Stimulated activated CD8-positive, alpha-beta memory T cell treated with anti-CD3 and anti-CD28 coated beads, Interleukin-7, amount 100 ng/mL, for 1 hour (primary cell): Measurements from ENCODE around the gene LRP2.

Source experiments
- DNase-seq, 2 donors: peaks; one replicate each; pipeline ENCODE4 v3.0.0-alpha.2; 2020; ENCODE audit warnings: low read depth in 2 of 2

The LRP2 gene

DNA sequence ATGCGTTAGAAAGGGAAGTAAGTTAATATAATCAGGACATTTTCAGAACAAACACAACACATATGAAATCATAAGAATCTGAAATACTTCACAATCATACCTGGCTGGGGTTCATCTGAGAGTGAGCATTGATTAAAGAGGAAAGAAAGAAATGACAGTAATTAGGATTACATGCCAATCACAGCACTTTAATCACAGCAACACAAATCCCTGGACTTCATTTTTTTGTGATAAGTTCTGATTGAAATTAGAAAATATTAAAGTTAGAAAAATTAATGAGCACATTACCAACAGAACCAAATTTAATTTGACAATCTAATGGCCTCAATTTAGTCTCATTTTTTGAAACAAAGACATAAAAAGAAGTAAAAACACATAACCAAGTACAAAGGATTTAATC, 121.9 kb downstream of the LRP2 start:
- DNase-seq = no peak

DNA sequence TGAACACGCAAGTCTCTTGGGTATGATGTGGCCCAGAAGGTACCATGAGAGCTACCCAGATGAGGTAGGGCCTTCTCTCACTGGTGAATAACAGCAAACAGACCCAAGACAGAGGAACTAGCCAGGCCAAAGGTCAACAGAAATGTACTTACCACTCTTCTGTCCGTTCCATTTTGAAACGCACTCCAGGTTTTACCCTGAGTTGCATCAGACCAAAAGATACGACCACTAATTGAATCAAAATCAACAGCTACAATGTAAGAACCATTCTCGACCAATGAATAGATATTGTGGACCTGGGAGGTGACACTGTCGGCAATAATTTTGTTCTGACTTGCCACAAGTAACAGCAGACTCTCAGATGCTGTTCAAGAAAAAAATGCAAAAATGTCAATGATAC, 124.4 kb downstream of the LRP2 start:
- DNase-seq = no peak

DNA sequence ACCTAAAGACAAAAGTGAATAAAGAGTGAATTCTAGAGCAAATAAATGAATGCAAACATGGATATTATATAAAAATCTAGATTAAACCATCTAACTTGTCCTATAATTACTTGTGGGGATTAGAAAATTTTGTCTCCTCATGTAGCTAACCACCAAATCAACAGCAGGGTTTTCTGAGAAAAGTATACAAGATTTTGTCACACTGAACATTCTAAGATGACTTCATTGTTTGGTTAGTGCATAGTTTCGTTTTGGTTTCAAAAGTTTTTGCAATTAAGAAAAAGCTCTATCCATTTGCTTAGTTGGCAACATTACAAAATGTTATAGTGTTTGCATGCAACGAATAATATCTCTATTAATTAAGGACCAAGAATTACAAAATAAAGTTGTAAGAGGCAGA, 125.0 kb downstream of the LRP2 start:
- no peak for DNase-seq

DNA sequence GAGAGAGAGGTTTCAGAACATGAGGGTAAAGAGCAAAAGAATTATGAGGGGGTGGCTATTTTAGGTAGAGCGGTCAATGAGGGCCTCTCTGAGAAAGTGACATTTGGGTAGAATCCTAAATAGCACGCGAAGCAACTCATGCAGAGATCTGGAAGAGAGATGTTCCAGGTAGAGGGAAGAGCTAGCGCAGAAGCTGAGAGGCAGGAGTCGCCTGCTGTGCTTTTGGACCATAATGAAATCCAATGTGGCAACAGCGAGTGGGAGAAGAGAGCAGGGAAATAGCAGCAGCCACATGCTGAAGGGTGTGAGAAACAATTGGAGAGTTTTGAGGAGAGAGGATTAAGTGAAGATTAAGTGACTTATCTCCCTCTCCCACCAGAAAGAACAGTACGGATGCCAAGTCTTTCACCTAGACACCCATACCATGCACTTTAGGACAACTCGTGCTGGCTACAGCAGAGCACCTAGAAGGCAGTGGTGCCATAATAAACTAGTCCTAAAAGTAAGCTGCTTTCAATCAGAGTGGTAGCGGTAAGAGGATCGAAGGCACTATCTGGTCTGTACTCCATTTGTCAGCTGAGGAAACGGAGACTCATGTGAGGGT, 129.7 kb downstream of the LRP2 start:
- no peak for DNase-seq

DNA sequence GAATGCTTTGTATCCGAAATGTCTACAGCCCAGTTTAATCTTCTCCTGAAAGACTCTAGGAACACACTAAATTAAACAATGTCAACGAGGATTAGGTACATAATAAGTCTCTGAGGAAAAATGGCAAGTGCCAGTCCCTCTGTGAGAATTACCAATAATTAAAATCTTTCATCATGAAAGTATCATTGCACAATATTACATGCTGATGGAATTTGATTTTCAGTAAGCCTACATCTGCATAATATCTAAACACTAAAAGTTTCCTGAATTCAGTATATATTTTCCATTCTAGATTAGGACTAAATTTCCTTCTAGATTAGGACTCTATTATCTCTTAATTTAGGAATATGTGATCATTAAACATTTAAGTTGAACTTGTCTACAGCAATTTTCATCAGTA, 132.1 kb downstream of the LRP2 start:
- DNase-seq = no peak

DNA sequence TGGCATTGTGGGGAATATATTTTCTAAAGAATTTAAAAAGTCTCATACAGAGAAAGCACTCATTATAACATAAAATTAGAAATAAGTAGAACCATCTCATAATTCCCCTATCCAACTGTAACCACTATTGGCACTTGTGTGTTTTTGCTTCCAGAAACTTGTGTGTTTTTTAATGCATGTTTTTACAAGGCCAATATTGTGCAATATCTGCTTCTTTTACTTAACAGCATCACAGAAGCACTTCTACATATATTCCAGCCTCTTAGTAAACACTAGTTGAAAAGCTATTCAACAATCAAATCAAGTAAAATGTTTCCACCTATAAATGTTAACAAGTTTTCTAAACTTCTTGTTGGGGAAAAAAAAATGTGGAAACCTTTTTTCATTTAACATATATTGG, 132.7 kb downstream of the LRP2 start:
- no peak for DNase-seq

DNA sequence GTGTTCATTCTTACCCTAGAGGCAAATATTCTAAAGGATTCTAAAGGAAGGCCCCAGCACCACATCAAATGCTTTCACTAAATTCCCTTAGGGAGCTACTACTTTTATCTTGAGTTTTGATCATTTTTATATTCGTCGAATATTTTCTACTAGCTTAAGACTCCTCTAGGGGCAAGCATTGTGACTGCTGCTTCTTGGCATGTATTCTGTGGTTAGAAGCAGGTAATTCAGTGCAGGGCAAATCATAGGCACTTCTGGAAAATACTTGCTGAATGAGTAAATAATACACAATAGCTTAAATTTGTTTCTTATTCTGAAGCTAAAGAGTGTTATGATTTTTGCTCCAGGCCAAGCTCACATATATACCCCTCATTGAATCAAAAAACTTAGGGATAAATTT, 136.4 kb downstream of the LRP2 start:
- no peak for DNase-seq

DNA sequence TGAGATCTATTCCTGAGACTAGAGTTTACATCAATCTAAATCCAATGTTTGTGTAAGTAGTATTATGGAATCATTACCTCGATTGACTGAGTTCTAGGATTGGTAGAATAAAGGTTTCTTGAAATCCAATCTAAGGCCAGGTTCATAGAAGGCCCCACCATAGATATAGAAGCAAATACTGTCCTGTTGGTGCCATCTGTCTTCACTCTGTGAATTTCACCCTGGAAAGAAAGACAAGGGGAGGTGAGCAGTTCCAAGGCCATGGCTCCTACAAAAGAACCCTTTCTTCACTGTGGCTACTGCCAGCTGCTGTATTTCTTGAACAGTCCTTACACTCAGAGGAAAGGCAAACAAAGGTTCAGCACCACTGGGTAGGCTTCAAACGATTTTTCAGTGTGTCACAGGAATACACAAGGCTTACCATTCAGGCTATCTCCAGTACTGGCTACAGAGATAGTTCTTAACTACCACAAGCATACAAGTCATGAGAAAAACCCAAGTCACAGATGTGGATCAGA, 137.0 kb downstream of the LRP2 start:
- no peak for DNase-seq

DNA sequence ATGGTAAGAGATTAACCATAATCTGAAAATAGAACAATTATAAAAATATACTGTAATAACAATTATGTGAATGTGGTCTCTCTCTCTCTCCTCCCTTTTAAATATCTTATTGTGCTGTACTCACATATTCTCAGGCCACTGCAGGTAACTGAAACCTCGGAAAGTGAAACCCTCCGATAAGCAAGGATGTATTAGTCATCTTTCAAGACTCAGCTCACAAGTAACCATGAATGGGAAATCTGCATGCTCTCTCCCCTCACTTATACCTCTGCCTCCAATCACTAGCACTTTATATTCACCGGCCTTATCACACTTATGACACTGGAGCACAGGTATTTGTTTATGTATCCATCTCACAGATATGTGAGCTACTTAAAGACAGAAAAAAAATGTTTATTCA, 139.7 kb downstream of the LRP2 start:
- DNase-seq = no peak

DNA sequence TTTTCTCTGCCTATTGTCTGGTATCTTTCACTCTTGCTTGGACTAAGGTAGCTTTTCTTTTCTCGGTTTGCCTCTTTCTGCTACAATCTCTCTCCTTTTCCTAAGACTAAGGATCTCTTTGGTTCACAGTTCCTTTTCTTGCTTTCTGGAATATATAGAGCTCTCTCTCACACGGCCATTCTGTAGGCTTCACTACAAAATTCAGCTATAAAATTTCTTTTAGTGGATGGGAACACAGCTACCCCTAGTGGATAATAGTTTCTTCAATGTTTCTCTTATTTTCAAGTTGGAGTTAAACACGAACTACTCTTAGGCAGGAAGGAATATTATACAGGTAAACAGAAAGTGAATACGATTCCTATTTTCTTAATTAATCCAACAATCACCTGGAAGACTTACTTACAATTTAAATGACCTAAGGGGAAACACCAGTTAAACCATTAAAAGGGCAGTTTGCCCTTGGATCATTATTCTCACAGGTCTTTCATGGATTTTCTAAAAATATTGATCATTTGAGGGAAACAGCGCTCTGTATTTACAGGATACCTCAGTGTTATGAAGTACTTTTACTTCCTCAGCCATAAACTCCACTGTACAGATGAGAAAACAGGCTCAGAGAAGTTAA, 140.5 kb downstream of the LRP2 start:
- no peak for DNase-seq

DNA sequence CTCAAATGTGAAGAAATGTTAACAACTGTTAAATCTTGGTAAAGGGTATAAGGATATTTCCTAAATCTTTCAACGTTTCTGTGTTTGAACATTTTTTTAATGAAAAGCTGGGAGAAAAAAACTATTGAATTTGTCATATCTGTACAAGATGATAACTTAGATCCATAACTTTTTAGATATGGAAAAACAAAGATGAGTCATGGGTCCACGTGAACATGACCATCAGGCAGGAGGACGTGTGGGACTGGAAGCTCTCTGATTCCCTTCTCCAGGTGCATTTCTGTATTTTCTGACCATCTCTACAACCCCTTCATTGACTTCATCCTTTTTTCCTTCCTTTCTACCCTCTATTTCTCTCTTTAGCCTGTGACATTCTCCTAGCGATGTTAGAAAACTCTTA, 151.4 kb downstream of the LRP2 start:
- no peak for DNase-seq

DNA sequence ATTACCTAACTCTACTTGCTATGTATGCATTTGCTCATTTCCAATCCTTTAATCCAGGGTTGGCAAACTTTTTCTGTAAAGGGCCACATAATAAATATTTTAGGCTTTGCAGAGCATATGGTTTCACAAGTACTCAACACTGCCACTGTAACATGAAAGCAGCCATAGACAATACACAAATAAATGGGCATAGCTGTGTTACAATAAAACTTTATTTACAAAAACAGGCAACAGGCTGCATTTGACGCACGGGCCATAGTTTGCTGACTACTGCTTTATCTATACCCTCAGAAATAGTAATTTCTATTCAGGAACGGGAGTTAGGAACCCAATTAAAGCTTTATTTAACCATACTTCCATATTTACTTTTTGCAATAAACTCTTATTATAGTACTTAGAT, 154.3 kb downstream of the LRP2 start:
- DNase-seq = no peak

DNA sequence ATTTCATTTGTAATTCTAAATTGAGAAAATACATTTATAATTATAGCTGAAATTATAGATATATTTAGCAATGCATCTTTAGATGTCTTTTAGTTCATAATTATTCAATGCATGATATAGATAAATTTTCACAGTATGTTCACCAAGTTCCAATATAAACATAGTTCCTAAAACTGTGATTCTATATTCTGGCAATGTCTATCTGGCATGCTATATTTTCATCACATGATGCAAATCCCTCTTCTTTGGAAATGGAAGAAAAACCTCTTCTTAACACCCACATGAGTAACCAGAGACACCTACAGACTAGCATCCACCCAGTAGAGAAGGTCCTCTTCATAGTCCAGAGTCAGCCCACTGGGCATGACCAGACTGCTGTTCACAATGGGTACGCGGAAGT, 157.2 kb downstream of the LRP2 start:
- no peak for DNase-seq

DNA sequence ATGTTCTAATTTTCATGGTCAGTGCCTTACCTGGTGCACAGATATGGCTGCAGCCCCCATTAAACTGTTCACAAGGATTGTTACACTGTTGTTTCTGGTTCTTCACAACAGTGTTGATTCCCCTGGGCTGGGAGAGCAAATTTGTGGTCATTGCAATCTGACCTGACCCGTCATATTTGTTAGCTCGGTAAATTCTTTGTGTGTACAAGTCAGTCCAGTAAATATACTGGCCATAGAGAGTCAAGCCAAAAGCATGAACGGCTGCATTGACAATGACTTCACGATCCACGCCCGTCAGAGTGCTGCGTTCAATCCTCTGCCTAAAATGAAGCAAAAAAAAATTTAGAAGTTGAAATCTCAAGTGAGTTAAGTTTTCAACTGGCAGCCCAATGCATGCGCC, 158.4 kb downstream of the LRP2 start:
- DNase-seq = no peak

DNA sequence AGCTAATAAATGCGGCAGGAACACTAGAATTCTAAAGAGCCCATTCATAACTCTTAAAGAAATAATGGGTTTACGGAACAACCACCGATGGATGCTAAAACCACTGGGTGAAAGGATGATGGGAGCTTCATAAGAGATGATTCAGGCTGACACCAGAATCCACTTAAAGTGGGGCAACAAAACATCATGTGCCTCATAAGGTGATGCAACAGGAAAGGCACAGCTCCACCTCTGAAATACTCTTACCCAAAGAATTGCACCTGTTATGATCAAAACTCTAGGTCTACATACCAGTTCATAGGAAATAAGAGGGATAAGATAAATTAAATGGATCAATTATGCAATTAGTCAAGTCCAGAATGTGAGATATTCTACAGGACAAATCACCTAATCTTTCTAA, 161.6 kb downstream of the LRP2 start:
- DNase-seq = no peak

DNA sequence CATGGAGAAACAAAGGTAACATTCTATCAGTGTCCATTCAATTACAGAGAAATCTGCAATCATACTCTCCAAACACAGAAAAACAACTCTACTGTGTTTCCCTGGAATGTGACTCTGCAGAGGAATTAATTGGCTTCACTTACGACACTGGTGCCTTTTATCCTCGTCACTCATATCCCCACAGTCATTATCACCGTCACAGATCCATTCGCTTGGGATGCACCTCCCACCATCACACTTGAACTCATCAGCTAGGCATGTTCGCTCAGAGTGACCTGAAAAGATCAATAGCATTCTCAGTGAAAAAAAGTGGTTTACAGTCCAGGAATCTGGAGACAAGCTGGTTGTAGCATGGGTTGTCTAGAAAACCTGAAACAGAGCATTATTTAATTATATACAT, 168.7 kb downstream of the LRP2 start:
- no peak for DNase-seq

DNA sequence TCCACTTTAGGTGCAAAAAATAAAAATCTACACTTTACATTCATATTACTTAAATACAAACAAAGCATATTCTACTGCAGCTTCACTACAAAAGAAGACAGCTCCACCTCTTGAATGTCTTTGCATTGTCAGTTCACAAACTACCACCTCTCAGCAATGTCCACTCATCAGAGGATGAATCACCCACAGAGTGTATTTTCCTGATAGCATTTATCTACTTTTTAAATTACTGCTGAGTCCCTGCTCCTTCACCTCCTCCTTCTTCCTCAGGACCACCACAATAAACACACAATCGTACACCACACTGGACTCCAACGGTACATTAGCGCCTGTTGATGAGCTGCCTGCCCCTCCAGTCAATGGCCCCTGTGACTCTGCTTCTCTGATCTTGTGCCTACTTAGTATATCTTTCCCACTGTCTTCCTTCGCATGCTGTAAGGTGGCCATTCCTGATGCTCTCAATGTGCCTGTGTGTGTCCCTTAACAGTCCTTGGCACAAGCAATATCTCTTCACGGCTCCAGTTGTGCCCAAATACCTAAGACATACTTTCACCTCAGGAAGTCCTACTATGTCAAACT, 172.0 kb downstream of the LRP2 start:
- no peak for DNase-seq

DNA sequence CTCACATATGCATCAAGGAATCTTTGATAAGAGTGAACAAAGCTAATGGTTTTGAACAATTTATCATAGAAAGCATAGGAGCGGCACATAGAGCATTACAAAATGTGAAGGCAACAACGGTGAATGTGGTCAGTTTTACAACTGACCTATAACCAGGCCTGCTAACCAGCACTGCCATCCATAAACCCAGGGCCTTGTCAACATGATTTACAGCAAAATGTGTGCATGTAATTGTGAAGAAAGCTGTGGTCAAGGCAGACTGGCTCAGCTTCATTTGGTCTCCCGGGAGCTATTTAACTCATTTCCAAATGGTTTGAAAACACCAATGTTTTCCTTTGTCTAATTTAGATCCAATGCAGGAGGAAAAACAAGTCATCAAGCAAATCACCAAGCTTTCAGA, 173.2 kb downstream of the LRP2 start:
- no peak for DNase-seq

DNA sequence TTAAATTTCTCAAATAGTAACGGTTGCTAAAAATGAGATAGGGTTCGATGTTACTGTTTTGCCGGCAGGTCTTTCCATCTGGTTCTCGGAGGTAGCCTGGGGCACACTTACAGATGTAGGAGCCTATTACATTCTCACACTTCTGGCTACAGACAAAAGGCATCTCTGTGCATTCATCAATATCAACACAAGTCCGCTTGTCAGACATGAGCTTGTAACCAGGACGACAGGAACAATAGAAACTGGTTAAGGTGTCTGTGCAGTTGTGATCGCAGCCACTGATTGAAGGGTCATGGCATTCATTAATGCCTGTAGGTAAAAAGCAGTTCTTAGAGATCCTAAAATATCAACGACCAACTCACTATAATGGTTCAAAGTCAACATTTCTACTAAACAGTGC, 176.6 kb downstream of the LRP2 start:
- no peak for DNase-seq

DNA sequence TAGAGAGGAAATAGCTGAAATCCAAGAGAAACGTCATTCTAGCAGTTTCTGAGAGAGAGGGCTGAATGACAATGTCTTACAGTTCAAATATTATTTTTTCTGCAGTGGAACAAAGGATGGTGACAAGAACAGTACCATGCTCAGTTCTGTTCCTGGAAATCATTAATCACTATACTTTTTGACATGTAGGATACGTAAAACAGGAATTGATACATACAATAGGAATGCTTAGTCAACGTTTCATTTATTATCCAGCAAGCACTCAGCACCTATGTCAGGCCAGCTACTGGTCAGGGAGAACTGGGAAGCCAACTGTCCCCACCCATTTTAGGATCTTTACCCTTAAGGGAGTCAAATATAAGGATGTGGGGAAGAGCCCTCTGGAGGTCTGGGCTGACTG, 178.3 kb downstream of the LRP2 start:
- DNase-seq = no peak

DNA sequence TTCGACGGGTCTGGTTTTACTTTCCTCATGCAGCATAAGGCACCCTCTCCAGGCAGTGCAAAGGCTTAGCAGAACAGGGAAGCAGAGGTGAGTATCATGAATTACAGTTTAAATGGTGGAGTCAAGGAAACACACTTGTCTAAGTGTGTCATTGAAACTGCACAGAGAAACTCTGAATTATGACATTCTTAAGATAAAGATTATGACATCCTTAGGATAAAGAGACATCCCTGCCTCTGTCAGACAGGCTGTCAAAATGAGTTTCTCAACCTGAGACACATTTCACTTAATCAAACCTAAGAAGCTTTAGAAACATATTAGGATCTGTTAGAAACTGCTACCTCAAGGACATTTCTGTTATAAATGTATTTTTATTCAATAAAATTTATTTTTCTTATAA, 179.8 kb downstream of the LRP2 start:
- no peak for DNase-seq

DNA sequence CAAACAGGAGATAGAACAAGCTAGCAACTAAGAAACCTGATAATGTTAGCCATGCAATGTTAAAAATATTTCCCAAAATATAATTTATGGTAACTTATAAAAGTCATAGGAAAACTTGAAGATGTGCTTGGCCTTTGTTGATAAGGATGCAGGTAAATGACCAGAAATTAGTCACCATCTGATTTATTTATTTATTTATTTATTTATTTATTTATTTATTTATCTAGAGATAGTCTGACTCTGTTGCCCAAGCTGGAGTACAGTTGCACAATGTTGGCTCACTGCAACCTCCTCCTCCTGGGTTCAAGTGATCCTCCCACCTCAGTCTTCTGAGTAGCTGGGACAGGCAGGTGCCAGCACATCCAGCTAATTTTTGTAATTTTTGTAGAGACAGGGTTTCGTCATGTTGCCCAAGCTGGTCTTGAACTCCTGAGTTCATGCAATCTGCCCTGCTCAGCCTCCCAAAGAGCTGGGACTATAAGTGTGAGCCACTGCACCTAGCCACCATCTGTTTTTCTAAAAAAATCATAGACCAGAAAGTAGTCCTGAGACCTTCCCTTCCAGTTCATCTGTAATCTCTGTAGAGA, 183.4 kb downstream of the LRP2 start:
- no peak for DNase-seq

DNA sequence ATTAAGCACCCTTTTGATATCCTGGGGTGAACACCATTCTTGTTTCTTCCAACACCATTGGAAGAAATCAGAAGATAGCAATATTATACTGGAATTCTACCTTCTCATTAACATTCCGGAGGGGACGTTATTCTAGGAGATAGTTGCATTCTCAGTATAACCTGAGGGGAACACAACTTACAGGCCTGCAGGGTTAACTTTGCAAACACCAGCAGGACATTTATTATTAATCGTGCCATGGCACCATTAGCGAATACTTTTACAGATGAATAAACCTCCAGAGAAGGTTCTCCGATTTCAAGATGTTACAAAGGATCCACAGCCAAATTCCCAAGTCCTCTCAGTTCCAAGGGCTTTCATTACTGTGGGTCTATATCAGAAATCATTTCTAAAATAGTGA, 184.0 kb downstream of the LRP2 start:
- DNase-seq = no peak
